Upper lobe of left lung (tissue), 6 donors: ENCODE measurements around the gene CD96. TPM values are rescaled to one million over a fixed set of nuclear protein-coding genes. Genes with fewer than 3 reads are reported as not detected.

Experiments used
- ATAC-seq, 2 donors: fragments of 200-7000 bp; cut with Tn5 transposase; one replicate each; pipeline ENCODE4 v1.9.1; 2022; ENCODE audit warnings: mild to moderate bottlenecking in 2 of 2, moderate library complexity in 2 of 2; ENCODE audit not compliant: low FRiP score in 2 of 2
- DNase-seq, 2 donors: peaks; one replicate each; pipeline ENCODE4 v3.0.0-alpha.2; 2019 to 2020
- H3K27ac ChIP-seq, 4 donors: fragments of 200-600 bp; sonication (generic); one replicate each; pipeline ENCODE4 v1.5.1; 2016 to 2019
- H3K27me3 ChIP-seq, 4 donors: fragments of 200-600 bp; sonication (generic); one replicate each; pipeline ENCODE4 v1.5.1; 2017 to 2019
- H3K36me3 ChIP-seq, 4 donors: fragments of 200-600 bp; sonication (generic); one replicate each; pipeline ENCODE4 v1.5.1; 2016 to 2019
- H3K4me1 ChIP-seq, 4 donors: fragments of 200-600 bp; sonication (generic); one replicate each; pipeline ENCODE4 v1.5.1; 2018 to 2019
- H3K4me3 ChIP-seq, 4 donors: fragments of 200-600 bp; sonication (generic); one replicate each; pipeline ENCODE4 v1.5.1; 2017 to 2019; ENCODE audit warnings: mild to moderate bottlenecking in 2 of 4, moderate library complexity in 1 of 4
- H3K9me3 ChIP-seq, 4 donors: fragments of 200-600 bp; sonication (generic); one replicate each; pipeline ENCODE4 v1.5.1; 2018 to 2019
- EP300 ChIP-seq, 4 donors: sonication (generic); formaldehyde crosslinking; IDR thresholded peaks; one replicate each; pipeline ENCODE4 v1.5.1; 2017; ENCODE audit warnings: antibody characterized with exemption in 4 of 4, control low read depth in 2 of 4
- POLR2A ChIP-seq, 4 donors: fragments of 450-650 bp; IDR thresholded peaks; one replicate each; pipeline ENCODE4 v1.5.1; 2016 to 2017; ENCODE audit warnings: antibody characterized with exemption in 4 of 4, mild to moderate bottlenecking in 2 of 4
- POLR2AphosphoS5 ChIP-seq, 2 donors: sonication (generic); formaldehyde crosslinking; IDR thresholded peaks; one replicate each; pipeline ENCODE4 v1.5.1; 2017; ENCODE audit warnings: antibody characterized with exemption in 2 of 2
- WGBS, 2 donors: methylation state at CpG; one replicate each; pipeline ENCODE4 v1.1.5; 2017 to 2018; 5-methylcytosine and 5-hydroxymethylcytosine counted together
- total RNA-seq, 6 donors: library from RNA; depleted of rRNA in 4 of 6; stranded (reverse); fragments of >200 nt in 4 of 6; gene quantifications; one replicate each; pipeline versions ENCODE4 v1.1.0 to v1.2.1, GENCODE V29; 2016 to 2021
- TF ChIP-seq, protein P1 (sequence below), 6 experiments: fragments of 450-650 bp in 4 of 6; fragments of 200-600 bp in 2 of 6; sonication (generic) in 2 of 6; IDR thresholded peaks; one replicate each; pipeline ENCODE4 v1.5.1; 2016 to 2019; ENCODE audit warnings: antibody characterized with exemption in 6 of 6
- donor health status: DM: no; HTN: no; CAD: no; lungs with moderate emphysema.
- donor health status: DM: no; HTN: yes; CAD: no; lungs with severe emphysema.

Gene CD96, protein sequence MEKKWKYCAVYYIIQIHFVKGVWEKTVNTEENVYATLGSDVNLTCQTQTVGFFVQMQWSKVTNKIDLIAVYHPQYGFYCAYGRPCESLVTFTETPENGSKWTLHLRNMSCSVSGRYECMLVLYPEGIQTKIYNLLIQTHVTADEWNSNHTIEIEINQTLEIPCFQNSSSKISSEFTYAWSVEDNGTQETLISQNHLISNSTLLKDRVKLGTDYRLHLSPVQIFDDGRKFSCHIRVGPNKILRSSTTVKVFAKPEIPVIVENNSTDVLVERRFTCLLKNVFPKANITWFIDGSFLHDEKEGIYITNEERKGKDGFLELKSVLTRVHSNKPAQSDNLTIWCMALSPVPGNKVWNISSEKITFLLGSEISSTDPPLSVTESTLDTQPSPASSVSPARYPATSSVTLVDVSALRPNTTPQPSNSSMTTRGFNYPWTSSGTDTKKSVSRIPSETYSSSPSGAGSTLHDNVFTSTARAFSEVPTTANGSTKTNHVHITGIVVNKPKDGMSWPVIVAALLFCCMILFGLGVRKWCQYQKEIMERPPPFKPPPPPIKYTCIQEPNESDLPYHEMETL
- 10 to 100 TPM in 1 of 6 donors, 1 to 10 TPM in 5; 2.4 to 18.2 (median 4.4) TPM for total RNA-seq

DNA sequence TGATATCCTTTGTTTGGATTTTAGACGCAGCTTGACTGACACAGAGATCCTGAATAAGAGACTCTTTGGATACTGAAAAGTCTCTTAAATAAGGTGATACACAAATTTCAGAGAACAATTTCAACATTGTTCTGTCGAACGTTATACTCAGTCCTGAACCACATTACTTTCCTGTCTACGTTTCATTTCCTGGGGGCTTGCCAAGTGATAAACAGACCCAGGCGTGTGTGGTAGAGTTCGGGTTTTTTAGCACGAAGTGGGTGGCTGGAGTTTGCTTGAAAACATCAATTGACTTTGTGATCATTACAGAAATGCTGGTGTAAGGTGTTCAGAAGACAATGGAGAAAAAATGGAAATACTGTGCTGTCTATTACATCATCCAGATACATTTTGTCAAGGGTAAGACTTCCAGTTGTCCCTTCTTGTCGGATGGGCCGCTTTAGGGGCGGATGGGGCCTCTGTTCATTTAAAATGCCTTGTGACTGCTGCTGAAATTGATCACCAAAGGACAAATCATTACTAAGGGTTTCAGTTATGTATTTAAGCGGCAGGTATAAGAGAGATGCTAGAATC is at the start of gene CD96:
TSS of gene CD96 (plus strand) at position 287 of the 573 bp plus-strand sequence. CDS start at position 339, 52 bp downstream.
- peak in 1 of 2 donors; percentile 16 for ATAC-seq
- no peak for TF ChIP-seq EP300 (IDR thresholded peaks at IDR 0.05)
- TF ChIP-seq, protein P1, sequence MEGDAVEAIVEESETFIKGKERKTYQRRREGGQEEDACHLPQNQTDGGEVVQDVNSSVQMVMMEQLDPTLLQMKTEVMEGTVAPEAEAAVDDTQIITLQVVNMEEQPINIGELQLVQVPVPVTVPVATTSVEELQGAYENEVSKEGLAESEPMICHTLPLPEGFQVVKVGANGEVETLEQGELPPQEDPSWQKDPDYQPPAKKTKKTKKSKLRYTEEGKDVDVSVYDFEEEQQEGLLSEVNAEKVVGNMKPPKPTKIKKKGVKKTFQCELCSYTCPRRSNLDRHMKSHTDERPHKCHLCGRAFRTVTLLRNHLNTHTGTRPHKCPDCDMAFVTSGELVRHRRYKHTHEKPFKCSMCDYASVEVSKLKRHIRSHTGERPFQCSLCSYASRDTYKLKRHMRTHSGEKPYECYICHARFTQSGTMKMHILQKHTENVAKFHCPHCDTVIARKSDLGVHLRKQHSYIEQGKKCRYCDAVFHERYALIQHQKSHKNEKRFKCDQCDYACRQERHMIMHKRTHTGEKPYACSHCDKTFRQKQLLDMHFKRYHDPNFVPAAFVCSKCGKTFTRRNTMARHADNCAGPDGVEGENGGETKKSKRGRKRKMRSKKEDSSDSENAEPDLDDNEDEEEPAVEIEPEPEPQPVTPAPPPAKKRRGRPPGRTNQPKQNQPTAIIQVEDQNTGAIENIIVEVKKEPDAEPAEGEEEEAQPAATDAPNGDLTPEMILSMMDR (IDR thresholded peaks at IDR 0.05) = no peak
- TF ChIP-seq POLR2AphosphoS5 (IDR thresholded peaks at IDR 0.05) = no peak
- peak in 1 of 4 donors; percentile 59 for TF ChIP-seq POLR2A (IDR thresholded peaks at IDR 0.05)
- Histone ChIP-seq H3K36me3 (no peaks in the 10 kb centered on the region), H3K27me3 (no peaks in the 10 kb centered on the region), H3K9me3 (no peaks in the 10 kb centered on the region), H3K27ac (peak within 1 kb of the TSS in 2 of 4 donors; percentile 38 to 57), H3K4me3 (peak within 1 kb of the TSS in 3 of 4 donors; percentile 14 to 17 (median 15)), H3K4me1 (peaks cover 0 to 7% (median 5%) of the 10 kb centered on the region in 4 donors)
- 34 to 36% methylated on average over 11 of the region's 11 CpGs for WGBS, 2 donors
- DNase-seq = no peak

DNA sequence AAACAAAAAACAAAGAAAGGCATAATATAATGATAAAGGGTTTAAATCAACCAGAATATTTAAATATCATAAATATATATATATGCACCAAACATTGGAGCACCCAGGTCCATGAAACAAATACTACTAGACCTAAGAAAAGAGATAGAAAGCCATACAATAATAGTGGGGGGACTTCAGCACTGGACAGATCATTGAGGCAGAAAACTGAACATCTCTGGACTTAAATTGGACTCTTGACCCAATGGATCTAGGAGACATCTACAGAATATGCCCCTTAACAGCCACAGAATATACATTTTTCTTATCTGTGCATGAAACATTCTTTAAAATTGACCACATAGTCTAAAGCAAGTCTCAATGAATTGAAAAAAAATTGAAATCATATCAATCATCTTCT is 48.7 kb upstream of the CD96 start:
- TF ChIP-seq, protein P1 (IDR thresholded peaks at IDR 0.05) = no peak
- no peak for TF ChIP-seq EP300 (IDR thresholded peaks at IDR 0.05)
- no peak for TF ChIP-seq POLR2AphosphoS5 (IDR thresholded peaks at IDR 0.05)
- TF ChIP-seq POLR2A (IDR thresholded peaks at IDR 0.05) = no peak
- no peaks in the 10 kb centered on the region for H3K4me1 ChIP-seq
- ATAC-seq = no peak
- H3K9me3 ChIP-seq = no peaks in the 10 kb centered on the region
- H3K27ac ChIP-seq = no peak overlapping the region
- H3K4me3 ChIP-seq = no peak overlapping the region
- no peaks in the 10 kb centered on the region for H3K27me3 ChIP-seq
- no peaks in the 10 kb centered on the region for H3K36me3 ChIP-seq
- DNase-seq = no peak

DNA sequence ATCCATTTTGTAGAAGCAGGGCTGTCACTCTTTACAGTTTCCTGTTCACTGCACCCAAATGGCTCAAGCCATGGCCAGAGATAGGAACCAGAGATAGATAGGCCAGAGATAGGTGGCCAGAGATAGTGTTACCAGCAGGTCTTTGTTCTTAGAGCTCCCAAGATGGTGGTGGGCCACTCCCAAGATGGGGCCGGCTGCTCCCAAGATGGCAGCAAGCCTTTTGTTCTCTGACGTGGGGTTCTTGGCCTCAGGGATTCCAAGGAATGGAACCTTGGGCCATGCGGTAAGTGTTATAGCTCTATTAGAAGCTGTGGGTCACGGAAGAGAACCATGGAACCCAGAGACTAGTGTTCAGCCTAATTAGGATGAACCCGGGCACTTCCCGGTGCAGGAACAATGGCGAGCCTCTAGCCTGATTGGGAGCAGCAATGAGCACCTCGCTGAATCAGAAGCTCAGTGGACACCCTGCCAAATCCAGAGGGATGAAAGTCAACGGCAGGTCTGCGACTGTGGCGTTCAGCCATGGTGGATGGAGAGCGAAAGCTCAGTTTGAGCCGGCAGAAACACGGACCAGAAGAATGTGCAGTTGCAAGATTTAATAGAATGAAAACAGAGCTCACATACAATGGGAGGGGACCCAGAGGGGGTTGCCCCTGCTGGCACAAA is 45.0 kb upstream of the CD96 start:
- TF ChIP-seq, protein P1 (IDR thresholded peaks at IDR 0.05) = no peak
- no peak for TF ChIP-seq POLR2A (IDR thresholded peaks at IDR 0.05)
- TF ChIP-seq POLR2AphosphoS5 (IDR thresholded peaks at IDR 0.05) = no peak
- TF ChIP-seq EP300 (IDR thresholded peaks at IDR 0.05) = no peak
- no peaks in the 10 kb centered on the region for H3K9me3 ChIP-seq
- no peak for DNase-seq
- H3K4me1 ChIP-seq = no peaks in the 10 kb centered on the region
- H3K36me3 ChIP-seq = no peaks in the 10 kb centered on the region
- no peaks in the 10 kb centered on the region for H3K27me3 ChIP-seq
- WGBS, 2 donors = 95 to 97% methylated on average over 13 of the region's 14 CpGs
- no peak overlapping the region for H3K4me3 ChIP-seq
- no peak overlapping the region for H3K27ac ChIP-seq
- no peak for ATAC-seq

DNA sequence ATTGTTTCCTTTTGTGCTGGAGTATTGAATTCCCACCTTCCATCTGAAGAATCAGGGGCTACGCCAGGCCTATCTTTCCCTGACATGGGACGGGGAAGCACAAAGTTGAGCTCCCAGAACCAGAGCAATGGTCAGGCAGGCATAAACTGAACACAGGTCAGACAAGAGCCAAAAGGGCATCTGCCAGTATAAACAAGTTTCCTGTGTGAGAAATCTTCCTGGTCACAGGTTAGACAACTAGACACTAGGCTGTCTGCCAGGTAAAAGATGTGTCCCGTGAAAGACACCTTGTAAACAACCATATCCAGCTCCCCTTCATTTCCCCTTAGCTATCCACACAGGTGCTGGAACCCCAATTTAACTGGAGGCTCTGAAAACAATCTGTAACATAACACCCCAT is 44.0 kb upstream of the CD96 start:
- TF ChIP-seq EP300 (IDR thresholded peaks at IDR 0.05) (no peak), POLR2AphosphoS5 (IDR thresholded peaks at IDR 0.05) (no peak), POLR2A (IDR thresholded peaks at IDR 0.05) (no peak)
- TF ChIP-seq, protein P1 (IDR thresholded peaks at IDR 0.05) = no peak
- Histone ChIP-seq H3K27me3 (no peaks in the 10 kb centered on the region), H3K4me3 (no peak overlapping the region), H3K9me3 (no peaks in the 10 kb centered on the region), H3K4me1 (no peaks in the 10 kb centered on the region), H3K27ac (no peak overlapping the region), H3K36me3 (no peaks in the 10 kb centered on the region)
- no peak for DNase-seq
- no peak for ATAC-seq
- 72 to 75% methylated on average over 3 of the region's 3 CpGs for WGBS, 2 donors
